ENCODE data around the gene KCNA2.

The KCNA2 gene

GRCh38 chr1:110570307-110570706 lies 35.9 kb downstream of the KCNA2 start:
- TF ChIP-seq CTCF (conservative IDR thresholded peaks at IDR 0.05) = no peak
- TF ChIP-seq ZFX (IDR thresholded peaks at IDR 0.05) = no peak
- no peak overlapping the region for H3K27ac ChIP-seq

- H3K27ac ChIP-seq = no peak overlapping the region
- TF ChIP-seq ZFX (IDR thresholded peaks at IDR 0.05) (no peak), CTCF (conservative IDR thresholded peaks at IDR 0.05) (no peak)
Observed at GRCh38 chr1:110566836-110567235, 39.3 kb downstream of the KCNA2 start.

GRCh38 chr1:110565565-110565964 lies 40.6 kb downstream of the KCNA2 start:
- H3K27ac ChIP-seq = no peak overlapping the region
- TF ChIP-seq CTCF (conservative IDR thresholded peaks at IDR 0.05) (no peak), ZFX (IDR thresholded peaks at IDR 0.05) (no peak)

GRCh38 chr1:110563089-110563488 lies 43.1 kb downstream of the KCNA2 start:
- H3K27ac ChIP-seq = no peak overlapping the region
- no peak for TF ChIP-seq ZFX (IDR thresholded peaks at IDR 0.05)
- TF ChIP-seq CTCF (conservative IDR thresholded peaks at IDR 0.05) = no peak

GRCh38 chr1:110561596-110561995 lies 44.6 kb downstream of the KCNA2 start:
- TF ChIP-seq ZFX (IDR thresholded peaks at IDR 0.05) = no peak
- TF ChIP-seq CTCF (conservative IDR thresholded peaks at IDR 0.05) = no peak
- no peak overlapping the region for H3K27ac ChIP-seq

- no peak overlapping the region for H3K27ac ChIP-seq
- no peak for TF ChIP-seq ZFX (IDR thresholded peaks at IDR 0.05)
- no peak for TF ChIP-seq CTCF (conservative IDR thresholded peaks at IDR 0.05)
Observed at GRCh38 chr1:110559157-110559556, 47.0 kb downstream of the KCNA2 start.

- no peak for TF ChIP-seq ZFX (IDR thresholded peaks at IDR 0.05)
- H3K27ac ChIP-seq = no peak overlapping the region
Observed at GRCh38 chr1:110557481-110557880, 48.7 kb downstream of the KCNA2 start.

- no peak overlapping the region for H3K27ac ChIP-seq
- no peak for TF ChIP-seq ZFX (IDR thresholded peaks at IDR 0.05)
- TF ChIP-seq CTCF (conservative IDR thresholded peaks at IDR 0.05) = no peak
Observed at GRCh38 chr1:110556471-110556807, 49.7 kb downstream of the KCNA2 start.

Data from C4-2B (cell line).